Activated CD4-positive, CD25-positive, alpha-beta regulatory T cell treated with anti-CD3 and anti-CD28 coated beads, Interleukin-2, amount 50 U/mL, for 72 hours (primary cell): ENCODE measurements around the gene MRGPRD.
A peak's percentile ranks its signal among the peaks of the same experiment; 100 is the strongest.
"Not testable (repeated sequence)": the region's sequence is repeated elsewhere in the genome, so short reads cannot be mapped to it uniquely, and the experiment has no call there.

ENCODE experiments used
- DNase-seq: peaks from one replicate; pipeline ENCODE4 v3.0.0; 2021

Gene MRGPRD

GRCh38 chr11:69005631-69006368 lies 25.0 kb upstream of the MRGPRD start:
- no peak for DNase-seq

- no peak for DNase-seq
These were observed 24.4 kb upstream of the MRGPRD start for GRCh38 chr11:69005183-69005630.

GRCh38 chr11:69004411-69005182 lies 23.8 kb upstream of the MRGPRD start:
- DNase-seq = no peak

- no peak for DNase-seq
These were observed 23.1 kb upstream of the MRGPRD start for GRCh38 chr11:69003866-69004367.

- DNase-seq = no peak
These were observed 22.6 kb upstream of the MRGPRD start for GRCh38 chr11:69003301-69003865.

- no peak for DNase-seq
These were observed 21.9 kb upstream of the MRGPRD start for GRCh38 chr11:69002570-69003231.

GRCh38 chr11:69002110-69002569 lies 21.4 kb upstream of the MRGPRD start:
- DNase-seq = no peak

GRCh38 chr11:69001243-69002081 lies 20.7 kb upstream of the MRGPRD start:
- peak; percentile 21 for DNase-seq

GRCh38 chr11:69000831-69001242 lies 20.1 kb upstream of the MRGPRD start:
- no peak for DNase-seq

GRCh38 chr11:69000391-69000790 lies 19.6 kb upstream of the MRGPRD start:
- no peak for DNase-seq

GRCh38 chr11:68999748-69000355 lies 19.1 kb upstream of the MRGPRD start:
- not testable (repeated sequence) for DNase-seq

GRCh38 chr11:68999093-68999747 lies 18.4 kb upstream of the MRGPRD start:
- no peak for DNase-seq

- DNase-seq = peak; percentile 24
These were observed 17.7 kb upstream of the MRGPRD start for GRCh38 chr11:68998390-68998911.

GRCh38 chr11:68997995-68998348 lies 17.2 kb upstream of the MRGPRD start:
- DNase-seq = no peak

GRCh38 chr11:68997124-68997994 lies 16.6 kb upstream of the MRGPRD start:
- no peak for DNase-seq

GRCh38 chr11:68996376-68997123 lies 15.8 kb upstream of the MRGPRD start:
- no peak for DNase-seq

- no peak for DNase-seq
These were observed 14.1 kb upstream of the MRGPRD start for GRCh38 chr11:68994894-68995285.

GRCh38 chr11:68994161-68994893 lies 13.5 kb upstream of the MRGPRD start:
- DNase-seq = no peak
